Measurements from ENCODE around the gene COL5A2.

COL5A2 gene

DNA sequence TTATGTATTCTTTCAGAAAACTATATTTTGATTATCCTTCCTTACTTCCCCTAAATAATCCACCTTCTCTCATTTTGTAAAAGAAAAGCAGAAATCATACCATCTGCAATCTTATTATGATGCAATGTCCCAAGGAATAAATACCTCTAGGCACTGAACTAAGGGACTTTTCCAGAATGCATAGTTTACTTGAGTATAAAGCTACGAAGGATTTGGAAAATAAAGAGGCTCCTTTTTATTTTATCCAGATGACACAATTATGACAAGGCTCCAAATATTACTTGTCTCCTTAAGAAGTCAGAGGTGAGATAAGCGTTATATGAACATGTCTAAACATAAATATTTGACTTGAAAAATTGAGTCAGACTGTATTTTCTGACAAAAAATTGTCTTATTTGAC, 133.2 kb downstream of the COL5A2 start:
- no peak overlapping the region for H3K4me3 ChIP-seq (ENCODE audit: low read depth in 1 of 2, low read length in 2 of 2)
- H3K4me1 ChIP-seq (ENCODE audit: control insufficient read depth in 1 of 2, insufficient read depth in 2 of 2, low read length in 2 of 2) = no peaks in the 10 kb centered on the region
- H3K27ac ChIP-seq (ENCODE audit: low read depth, low read length) = no peak overlapping the region
- no peak overlapping the region for H3K9ac ChIP-seq (ENCODE audit: low read depth in 1 of 2, low read length in 2 of 2)
- H3K9me3 ChIP-seq (ENCODE audit: control insufficient read depth in 1 of 2, low read length in 2 of 2) = no peaks in the 10 kb centered on the region
- no peaks in the 10 kb centered on the region for H3K27me3 ChIP-seq (ENCODE audit: control insufficient read depth in 1 of 2, insufficient read depth in 2 of 2, low read length in 2 of 2)
- no peaks in the 10 kb centered on the region for H3K36me3 ChIP-seq (ENCODE audit: control insufficient read depth in 1 of 2, insufficient read depth in 2 of 2, low read length in 2 of 2)

- no peaks in the 10 kb centered on the region for H3K27me3 ChIP-seq (ENCODE audit: control insufficient read depth in 1 of 2, insufficient read depth in 2 of 2, low read length in 2 of 2)
- H3K4me1 ChIP-seq (ENCODE audit: control insufficient read depth in 1 of 2, insufficient read depth in 2 of 2, low read length in 2 of 2) = no peaks in the 10 kb centered on the region
- no peak overlapping the region for H3K9ac ChIP-seq (ENCODE audit: low read depth in 1 of 2, low read length in 2 of 2)
- H3K36me3 ChIP-seq (ENCODE audit: control insufficient read depth in 1 of 2, insufficient read depth in 2 of 2, low read length in 2 of 2) = no peaks in the 10 kb centered on the region
- no peak overlapping the region for H3K4me3 ChIP-seq (ENCODE audit: low read depth in 1 of 2, low read length in 2 of 2)
- H3K27ac ChIP-seq (ENCODE audit: low read depth, low read length) = no peak overlapping the region
- H3K9me3 ChIP-seq (ENCODE audit: control insufficient read depth in 1 of 2, low read length in 2 of 2) = no peaks in the 10 kb centered on the region
These were observed 133.7 kb downstream of the COL5A2 start for GRCh38 chr2:189045836-189046235.

DNA sequence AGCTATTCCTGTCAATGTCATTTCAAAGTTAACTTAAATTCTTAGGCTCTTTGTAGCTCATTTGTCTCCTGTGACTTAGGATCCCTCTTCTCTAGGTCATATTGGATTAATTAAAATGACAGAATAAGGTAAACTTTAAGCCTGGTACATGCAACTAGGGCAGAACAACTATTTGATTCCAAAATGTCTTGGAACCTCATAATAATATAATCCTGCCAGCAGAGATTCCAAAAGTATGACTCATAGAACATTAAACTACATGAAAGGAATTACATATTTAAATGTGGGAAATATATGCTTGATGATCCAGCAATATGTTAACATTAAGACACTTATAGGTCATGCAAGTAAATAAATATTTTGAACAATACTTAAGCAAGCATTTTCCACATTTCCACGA, 142.0 kb downstream of the COL5A2 start:
- H3K27ac ChIP-seq (ENCODE audit: low read depth, low read length) = no peak overlapping the region
- H3K4me3 ChIP-seq (ENCODE audit: low read depth in 1 of 2, low read length in 2 of 2) = no peak overlapping the region
- H3K27me3 ChIP-seq (ENCODE audit: control insufficient read depth in 1 of 2, insufficient read depth in 2 of 2, low read length in 2 of 2) = no peaks in the 10 kb centered on the region
- no peaks in the 10 kb centered on the region for H3K36me3 ChIP-seq (ENCODE audit: control insufficient read depth in 1 of 2, insufficient read depth in 2 of 2, low read length in 2 of 2)
- no peak overlapping the region for H3K9ac ChIP-seq (ENCODE audit: low read depth in 1 of 2, low read length in 2 of 2)
- H3K4me1 ChIP-seq (ENCODE audit: control insufficient read depth in 1 of 2, insufficient read depth in 2 of 2, low read length in 2 of 2) = no peaks in the 10 kb centered on the region
- H3K9me3 ChIP-seq (ENCODE audit: control insufficient read depth in 1 of 2, low read length in 2 of 2) = no peaks in the 10 kb centered on the region

GRCh38 chr2:189024901-189025618, 154.5 kb downstream of the COL5A2 start:
- Histone ChIP-seq H3K4me3 (ENCODE audit: low read depth in 1 of 2, low read length in 2 of 2) (no peak overlapping the region), H3K9me3 (ENCODE audit: control insufficient read depth in 1 of 2, low read length in 2 of 2) (no peaks in the 10 kb centered on the region), H3K27ac (ENCODE audit: low read depth, low read length) (no peak overlapping the region), H3K9ac (ENCODE audit: low read depth in 1 of 2, low read length in 2 of 2) (no peak overlapping the region), H3K27me3 (ENCODE audit: control insufficient read depth in 1 of 2, insufficient read depth in 2 of 2, low read length in 2 of 2) (no peaks in the 10 kb centered on the region), H3K36me3 (ENCODE audit: control insufficient read depth in 1 of 2, insufficient read depth in 2 of 2, low read length in 2 of 2) (no peaks in the 10 kb centered on the region), H3K4me1 (ENCODE audit: control insufficient read depth in 1 of 2, insufficient read depth in 2 of 2, low read length in 2 of 2) (no peaks in the 10 kb centered on the region)

DNA sequence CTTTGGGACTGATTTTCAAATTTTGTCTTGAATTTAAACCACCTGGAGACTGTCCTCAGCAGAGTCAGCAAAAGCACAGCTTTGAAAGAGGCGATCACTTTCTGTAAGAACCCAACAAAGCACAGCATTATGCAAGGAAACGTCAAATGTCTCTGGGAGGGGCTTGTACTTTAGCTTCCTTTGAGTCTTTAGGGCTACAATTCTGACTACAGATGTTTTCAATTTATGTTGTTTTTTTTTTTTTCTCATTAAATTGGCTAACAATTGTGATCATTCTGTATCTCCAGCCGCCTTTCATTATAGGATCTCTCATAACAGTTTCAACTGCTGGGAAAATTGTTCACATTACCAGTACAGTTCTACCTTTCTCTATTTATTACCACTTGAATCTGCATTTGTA, 157.1 kb downstream of the COL5A2 start:
- no peak overlapping the region for H3K27ac ChIP-seq (ENCODE audit: low read depth, low read length)
- H3K9ac ChIP-seq (ENCODE audit: low read depth in 1 of 2, low read length in 2 of 2) = no peak overlapping the region
- H3K4me1 ChIP-seq (ENCODE audit: control insufficient read depth in 1 of 2, insufficient read depth in 2 of 2, low read length in 2 of 2) = no peaks in the 10 kb centered on the region
- H3K4me3 ChIP-seq (ENCODE audit: low read depth in 1 of 2, low read length in 2 of 2) = no peak overlapping the region
- H3K9me3 ChIP-seq (ENCODE audit: control insufficient read depth in 1 of 2, low read length in 2 of 2) = no peaks in the 10 kb centered on the region
- no peaks in the 10 kb centered on the region for H3K36me3 ChIP-seq (ENCODE audit: control insufficient read depth in 1 of 2, insufficient read depth in 2 of 2, low read length in 2 of 2)
- no peaks in the 10 kb centered on the region for H3K27me3 ChIP-seq (ENCODE audit: control insufficient read depth in 1 of 2, insufficient read depth in 2 of 2, low read length in 2 of 2)

DNA sequence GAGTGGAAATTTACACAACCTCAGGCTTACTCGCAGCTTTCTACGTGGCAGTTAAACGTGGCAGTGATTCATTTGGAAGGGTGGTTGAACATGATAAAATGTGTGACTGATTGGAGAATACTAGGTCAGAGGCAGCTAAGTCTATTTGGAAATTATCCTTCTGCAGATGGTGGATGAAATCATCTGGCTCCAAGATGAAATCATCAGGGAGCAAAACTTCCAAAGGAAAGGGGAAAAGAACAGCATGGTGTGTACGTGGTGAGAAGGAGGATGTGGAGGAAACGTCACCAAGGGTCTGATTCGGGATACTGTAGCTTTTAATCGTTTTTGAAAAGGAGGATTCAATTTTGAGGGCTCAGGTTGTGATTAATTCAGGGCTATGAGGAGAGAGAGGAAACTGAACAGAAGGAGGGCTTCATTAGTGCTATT, 157.5 kb downstream of the COL5A2 start:
- Histone ChIP-seq H3K9me3 (ENCODE audit: control insufficient read depth in 1 of 2, low read length in 2 of 2) (no peaks in the 10 kb centered on the region), H3K4me1 (ENCODE audit: control insufficient read depth in 1 of 2, insufficient read depth in 2 of 2, low read length in 2 of 2) (no peaks in the 10 kb centered on the region), H3K4me3 (ENCODE audit: low read depth in 1 of 2, low read length in 2 of 2) (no peak overlapping the region), H3K36me3 (ENCODE audit: control insufficient read depth in 1 of 2, insufficient read depth in 2 of 2, low read length in 2 of 2) (no peaks in the 10 kb centered on the region), H3K27ac (ENCODE audit: low read depth, low read length) (no peak overlapping the region), H3K27me3 (ENCODE audit: control insufficient read depth in 1 of 2, insufficient read depth in 2 of 2, low read length in 2 of 2) (no peaks in the 10 kb centered on the region), H3K9ac (ENCODE audit: low read depth in 1 of 2, low read length in 2 of 2) (no peak overlapping the region)

GRCh38 chr2:189020179-189020578, 159.4 kb downstream of the COL5A2 start:
- Histone ChIP-seq H3K9me3 (ENCODE audit: control insufficient read depth in 1 of 2, low read length in 2 of 2) (no peaks in the 10 kb centered on the region), H3K36me3 (ENCODE audit: control insufficient read depth in 1 of 2, insufficient read depth in 2 of 2, low read length in 2 of 2) (no peaks in the 10 kb centered on the region), H3K4me1 (ENCODE audit: control insufficient read depth in 1 of 2, insufficient read depth in 2 of 2, low read length in 2 of 2) (no peaks in the 10 kb centered on the region), H3K27ac (ENCODE audit: low read depth, low read length) (no peak overlapping the region), H3K4me3 (ENCODE audit: low read depth in 1 of 2, low read length in 2 of 2) (no peak overlapping the region), H3K27me3 (ENCODE audit: control insufficient read depth in 1 of 2, insufficient read depth in 2 of 2, low read length in 2 of 2) (no peaks in the 10 kb centered on the region), H3K9ac (ENCODE audit: low read depth in 1 of 2, low read length in 2 of 2) (no peak overlapping the region)

GRCh38 chr2:189018631-189019030, 160.9 kb downstream of the COL5A2 start:
- Histone ChIP-seq H3K36me3 (ENCODE audit: control insufficient read depth in 1 of 2, insufficient read depth in 2 of 2, low read length in 2 of 2) (no peaks in the 10 kb centered on the region), H3K4me3 (ENCODE audit: low read depth in 1 of 2, low read length in 2 of 2) (no peak overlapping the region), H3K27ac (ENCODE audit: low read depth, low read length) (no peak overlapping the region), H3K4me1 (ENCODE audit: control insufficient read depth in 1 of 2, insufficient read depth in 2 of 2, low read length in 2 of 2) (no peaks in the 10 kb centered on the region), H3K9ac (ENCODE audit: low read depth in 1 of 2, low read length in 2 of 2) (no peak overlapping the region), H3K27me3 (ENCODE audit: control insufficient read depth in 1 of 2, insufficient read depth in 2 of 2, low read length in 2 of 2) (no peaks in the 10 kb centered on the region), H3K9me3 (ENCODE audit: control insufficient read depth in 1 of 2, low read length in 2 of 2) (no peaks in the 10 kb centered on the region)

DNA sequence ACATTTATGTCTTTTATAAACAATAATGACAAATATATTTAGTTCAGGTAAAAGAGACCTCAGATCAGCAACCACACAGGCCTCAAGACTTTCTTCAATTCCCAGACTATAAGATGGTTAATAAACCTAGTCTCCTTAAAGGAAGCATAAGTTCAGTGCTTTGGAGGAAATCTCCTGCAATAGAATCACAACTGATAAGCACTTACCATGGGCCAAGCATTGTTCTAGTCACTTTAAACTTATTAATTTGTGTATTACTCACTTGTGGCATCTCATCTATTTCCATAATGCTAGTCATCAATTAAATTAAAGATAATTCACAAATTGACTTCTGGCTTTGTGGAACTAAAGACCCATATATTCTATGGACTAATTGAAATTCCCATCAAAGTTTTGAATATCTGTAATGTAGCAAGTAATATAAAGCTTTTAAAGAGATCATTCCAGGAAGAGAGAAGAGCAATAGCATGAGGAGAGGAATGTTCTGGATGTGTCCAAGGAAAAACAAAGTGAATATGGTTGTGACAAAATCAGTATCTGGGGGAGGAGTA, 163.2 kb downstream of the COL5A2 start:
- Histone ChIP-seq H3K4me3 (ENCODE audit: low read depth in 1 of 2, low read length in 2 of 2) (no peak overlapping the region), H3K4me1 (ENCODE audit: control insufficient read depth in 1 of 2, insufficient read depth in 2 of 2, low read length in 2 of 2) (no peaks in the 10 kb centered on the region), H3K27me3 (ENCODE audit: control insufficient read depth in 1 of 2, insufficient read depth in 2 of 2, low read length in 2 of 2) (no peaks in the 10 kb centered on the region), H3K27ac (ENCODE audit: low read depth, low read length) (no peak overlapping the region), H3K9me3 (ENCODE audit: control insufficient read depth in 1 of 2, low read length in 2 of 2) (no peaks in the 10 kb centered on the region), H3K36me3 (ENCODE audit: control insufficient read depth in 1 of 2, insufficient read depth in 2 of 2, low read length in 2 of 2) (no peaks in the 10 kb centered on the region), H3K9ac (ENCODE audit: low read depth in 1 of 2, low read length in 2 of 2) (no peak overlapping the region)

DNA sequence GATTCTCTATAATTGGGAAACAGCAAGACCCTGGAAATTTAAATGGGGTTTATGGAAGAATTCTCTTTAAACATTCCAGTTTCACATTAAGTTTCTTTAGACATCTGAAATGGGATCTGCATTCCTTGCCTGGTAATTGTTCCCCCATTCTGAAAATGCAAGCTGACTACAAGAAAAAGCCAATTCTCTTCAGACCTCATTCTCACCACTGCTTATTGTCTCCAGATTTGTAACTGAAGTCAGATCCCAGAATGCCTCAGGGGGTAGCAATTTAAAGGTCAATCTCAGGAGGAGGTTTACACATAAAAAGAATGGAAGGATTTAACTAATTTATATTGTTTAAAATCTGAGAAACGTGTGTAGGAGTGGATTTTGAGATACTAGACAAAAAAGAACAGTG, 164.2 kb downstream of the COL5A2 start:
- no peak overlapping the region for H3K4me3 ChIP-seq (ENCODE audit: low read depth in 1 of 2, low read length in 2 of 2)
- no peaks in the 10 kb centered on the region for H3K36me3 ChIP-seq (ENCODE audit: control insufficient read depth in 1 of 2, insufficient read depth in 2 of 2, low read length in 2 of 2)
- H3K4me1 ChIP-seq (ENCODE audit: control insufficient read depth in 1 of 2, insufficient read depth in 2 of 2, low read length in 2 of 2) = no peaks in the 10 kb centered on the region
- H3K9ac ChIP-seq (ENCODE audit: low read depth in 1 of 2, low read length in 2 of 2) = no peak overlapping the region
- H3K27ac ChIP-seq (ENCODE audit: low read depth, low read length) = no peak overlapping the region
- H3K9me3 ChIP-seq (ENCODE audit: control insufficient read depth in 1 of 2, low read length in 2 of 2) = no peaks in the 10 kb centered on the region
- no peaks in the 10 kb centered on the region for H3K27me3 ChIP-seq (ENCODE audit: control insufficient read depth in 1 of 2, insufficient read depth in 2 of 2, low read length in 2 of 2)

Data from duodenal mucosa (tissue), 2 donors.